Endothelial cell of hepatic sinusoid (primary cell): ENCODE data around the gene NETO2.
"Not testable (repeated sequence)": the region's sequence is repeated elsewhere in the genome, so short reads cannot be mapped to it uniquely, and the experiment has no call there.

ENCODE experiments used
- in situ Hi-C: cut with HindIII; loops from 2 replicates; pipeline ENCODE4 v1.10.0; 2017; ENCODE audit warnings: low sequenced_read_pairs

Gene NETO2

GRCh38 chr16:47067203-47067602 lies 76.5 kb downstream of the NETO2 start:
- in situ Hi-C loops, result no loop called here

DNA sequence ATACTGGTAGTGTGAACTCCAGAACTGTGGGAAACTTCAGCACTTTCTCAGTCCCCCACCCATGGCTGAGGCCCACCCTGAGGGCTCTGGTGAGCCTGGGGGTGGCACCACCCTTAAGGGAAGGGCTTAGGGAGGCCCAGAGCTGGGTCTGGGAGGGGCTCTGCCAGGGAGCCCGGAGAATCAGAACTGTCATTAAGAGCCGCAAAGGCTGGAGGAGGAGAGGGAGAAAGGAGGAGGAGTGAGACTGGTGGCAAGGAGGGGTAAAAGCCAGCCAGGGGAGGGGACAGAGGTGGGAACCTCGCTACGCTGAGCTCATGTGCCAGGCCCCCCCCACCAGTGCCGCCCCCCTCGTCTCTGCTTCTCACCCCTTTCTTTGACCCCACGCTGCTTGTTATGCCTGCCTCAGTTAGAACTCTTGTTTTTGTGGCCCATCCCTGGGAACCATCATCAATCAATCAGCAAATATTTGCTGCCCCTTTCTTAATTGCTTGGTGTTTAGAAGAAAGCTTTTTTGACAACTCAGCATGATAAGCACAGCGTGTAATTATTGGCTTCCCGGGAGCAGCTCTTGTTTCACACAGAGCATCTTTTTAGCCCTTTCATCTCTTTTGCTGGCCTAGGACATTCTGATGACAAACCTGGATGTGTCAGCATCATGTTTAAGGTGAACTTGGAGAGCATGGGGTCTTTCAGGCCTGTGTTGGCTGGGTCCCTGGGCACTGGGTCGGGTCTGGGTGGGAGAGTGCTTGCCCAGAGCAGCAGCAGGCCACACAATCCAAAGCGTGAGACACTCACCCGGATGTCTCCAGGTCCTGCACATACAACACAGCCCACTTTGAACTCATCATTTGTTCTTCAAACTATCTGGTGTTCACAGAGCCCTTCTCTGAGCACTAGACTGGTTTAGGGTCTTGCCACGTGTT lies 77.7 kb downstream of the NETO2 start:
- in situ Hi-C loops, result no loop called here

GRCh38 chr16:47064775-47065174 lies 79.0 kb downstream of the NETO2 start:
- in situ Hi-C loops, result no loop called here

DNA sequence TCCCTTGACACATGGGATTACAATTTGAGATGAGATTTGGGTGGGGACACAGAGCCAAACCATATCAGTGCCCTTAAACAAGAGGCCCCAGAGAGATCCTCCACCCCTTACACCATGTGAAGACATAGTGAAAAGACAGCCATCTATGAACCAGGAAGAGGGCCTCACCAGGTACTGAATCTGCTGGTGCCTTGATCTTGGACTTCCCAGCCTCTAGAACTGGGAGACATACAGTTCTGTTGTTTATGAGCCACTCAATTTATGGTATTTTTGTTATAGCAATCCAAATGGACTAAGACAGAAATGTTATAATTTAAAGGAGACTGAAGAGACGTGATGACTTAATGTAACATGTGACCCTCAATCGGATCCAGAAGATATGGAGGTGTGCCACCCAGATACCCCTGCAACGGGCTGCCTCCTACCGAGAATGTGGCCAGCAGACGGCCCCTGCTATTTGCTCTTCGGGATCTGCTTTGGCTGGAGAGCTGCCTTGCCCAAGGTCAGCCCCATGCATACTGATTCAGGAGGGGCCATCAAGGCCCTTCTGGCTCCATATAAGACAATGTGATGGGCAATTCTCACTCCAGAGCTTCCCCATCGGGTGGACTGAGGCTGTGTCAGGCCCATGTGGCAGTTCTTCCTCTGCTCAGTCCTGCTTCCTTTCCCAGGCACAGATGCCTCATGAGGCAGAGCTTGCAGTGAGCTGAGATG lies 80.6 kb downstream of the NETO2 start:
- in situ Hi-C loops, result no loop called here

GRCh38 chr16:47061204-47061603 lies 82.5 kb downstream of the NETO2 start:
- in situ Hi-C loops, result no loop called here

DNA sequence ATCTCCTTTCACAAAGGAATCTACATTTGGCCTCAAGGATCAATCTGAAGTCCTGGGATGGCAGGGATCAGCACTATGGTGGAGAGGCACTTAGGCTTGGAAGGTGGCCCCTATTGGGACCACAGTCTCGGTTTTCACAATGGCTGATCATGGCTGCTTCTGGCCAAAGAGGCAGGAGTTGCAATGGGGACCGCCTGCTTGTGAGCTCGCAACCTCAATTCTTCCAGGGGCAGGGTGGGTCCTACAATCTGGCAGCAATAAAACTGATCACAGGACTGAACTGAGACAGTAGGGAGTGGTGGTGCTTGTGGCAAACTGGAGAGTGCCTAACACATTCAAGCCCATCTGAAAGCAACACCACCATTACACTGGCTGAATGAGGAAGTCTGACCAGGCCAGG lies 83.1 kb downstream of the NETO2 start:
- in situ Hi-C loops, result no loop called here

DNA sequence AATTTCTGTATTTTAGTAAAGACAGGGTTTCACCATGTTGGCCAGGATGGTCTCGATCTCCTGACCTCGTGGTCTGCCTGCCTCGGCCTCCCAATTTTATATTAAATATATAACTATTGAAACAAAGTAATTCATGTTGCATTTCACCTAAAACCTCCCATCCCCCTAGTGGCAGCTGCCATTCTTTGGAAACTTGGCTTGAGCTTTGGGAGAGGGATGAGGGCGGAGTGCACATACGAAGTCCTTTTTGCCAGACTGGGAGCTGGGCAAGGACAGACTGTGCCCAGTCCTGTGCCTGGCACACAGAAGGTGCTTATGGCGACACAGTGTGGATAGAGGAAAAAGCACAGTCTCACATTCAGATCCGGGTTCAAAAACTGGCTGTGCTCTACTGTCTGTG lies 83.8 kb downstream of the NETO2 start:
- in situ Hi-C loops, result no loop called here

DNA sequence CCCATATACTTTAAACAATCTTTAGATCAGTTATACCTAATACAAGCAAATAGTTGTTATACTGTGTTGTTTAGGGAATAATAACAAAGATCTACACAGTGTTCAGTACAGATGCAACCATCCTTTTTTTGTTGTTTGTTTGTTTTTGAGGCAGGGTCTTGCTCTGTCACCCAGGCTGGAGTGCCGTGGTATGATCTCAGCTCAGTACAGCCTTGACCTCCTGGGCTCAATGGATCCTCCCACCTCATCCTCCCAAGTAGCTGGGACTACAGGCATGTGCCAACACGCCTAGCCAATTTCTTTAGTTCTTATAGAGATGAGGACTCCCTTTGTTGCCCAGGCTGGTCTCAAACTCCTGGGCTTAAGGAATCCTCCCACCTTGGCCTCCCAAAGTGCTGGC lies 84.6 kb downstream of the NETO2 start:
- in situ Hi-C loops, result not testable (repeated sequence)

- in situ Hi-C loops, result no loop called here
Observed at GRCh38 chr16:47058295-47059086, 85.3 kb downstream of the NETO2 start.

DNA sequence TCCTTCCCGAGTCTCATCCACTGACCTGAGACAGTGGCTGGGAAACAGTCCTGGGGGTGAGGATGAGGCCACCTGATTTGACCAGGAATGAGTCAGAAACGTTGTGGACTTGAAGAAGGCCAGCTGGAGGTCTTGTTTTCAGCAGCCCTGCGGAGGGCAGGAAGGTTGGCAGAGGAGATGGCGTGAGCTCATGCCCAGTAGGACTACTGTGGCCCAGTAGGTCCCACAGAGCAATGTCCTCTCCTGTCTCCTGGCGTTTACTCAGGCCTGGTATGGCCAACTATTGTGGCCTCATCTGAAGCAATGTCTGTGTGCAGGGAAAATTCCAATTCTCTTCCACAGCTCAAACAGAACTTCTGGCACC lies 86.1 kb downstream of the NETO2 start:
- in situ Hi-C loops, result no loop called here

DNA sequence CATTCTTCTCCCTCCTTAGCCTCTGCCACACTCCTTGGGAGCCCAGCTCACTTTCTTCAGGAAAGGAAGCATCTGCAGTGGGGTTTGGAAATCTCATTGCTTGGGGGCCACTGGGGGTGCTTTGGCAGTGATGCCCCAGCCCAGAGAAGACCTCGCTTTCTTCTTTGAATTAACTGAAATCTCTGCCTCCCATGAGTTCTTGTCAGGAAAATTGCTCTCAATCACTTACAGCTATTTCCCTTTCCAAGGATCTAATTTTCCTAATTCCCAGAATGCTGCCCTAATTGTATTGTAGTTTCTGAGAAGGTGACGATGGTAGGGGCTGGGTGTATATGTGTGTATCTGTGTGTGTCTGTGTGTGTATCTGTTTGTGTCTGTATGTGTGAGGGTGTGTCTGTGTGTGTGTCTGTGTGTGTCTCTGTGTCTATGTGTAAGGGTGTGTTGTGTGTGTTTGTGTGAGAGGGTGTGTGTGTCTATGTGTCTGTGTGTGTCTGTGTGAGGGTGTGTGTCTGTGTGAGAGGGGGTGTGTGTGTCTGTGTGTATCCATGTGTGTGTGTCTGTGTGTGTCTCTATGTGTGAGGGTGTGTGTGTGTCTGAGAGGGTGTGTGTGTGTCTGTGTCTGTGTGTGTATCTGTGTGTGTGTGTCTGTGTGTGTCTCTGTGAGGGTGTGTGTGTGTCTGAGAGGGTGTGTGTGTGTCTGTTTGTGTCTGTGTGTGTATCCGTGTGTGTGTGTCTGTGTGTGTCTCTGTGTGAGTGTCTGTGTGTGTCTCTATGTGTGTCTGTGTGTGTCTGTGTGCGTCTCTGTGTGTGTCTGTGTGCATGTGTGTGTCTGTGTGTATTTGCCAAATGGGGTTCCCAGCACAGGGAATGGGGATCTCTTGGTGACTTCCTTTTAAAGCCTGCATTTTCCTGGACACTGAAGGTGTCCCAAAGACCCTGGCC lies 86.8 kb downstream of the NETO2 start:
- in situ Hi-C loops, result no loop called here

- in situ Hi-C loops, result not testable (repeated sequence)
Observed at GRCh38 chr16:47056061-47056460, 87.7 kb downstream of the NETO2 start.

DNA sequence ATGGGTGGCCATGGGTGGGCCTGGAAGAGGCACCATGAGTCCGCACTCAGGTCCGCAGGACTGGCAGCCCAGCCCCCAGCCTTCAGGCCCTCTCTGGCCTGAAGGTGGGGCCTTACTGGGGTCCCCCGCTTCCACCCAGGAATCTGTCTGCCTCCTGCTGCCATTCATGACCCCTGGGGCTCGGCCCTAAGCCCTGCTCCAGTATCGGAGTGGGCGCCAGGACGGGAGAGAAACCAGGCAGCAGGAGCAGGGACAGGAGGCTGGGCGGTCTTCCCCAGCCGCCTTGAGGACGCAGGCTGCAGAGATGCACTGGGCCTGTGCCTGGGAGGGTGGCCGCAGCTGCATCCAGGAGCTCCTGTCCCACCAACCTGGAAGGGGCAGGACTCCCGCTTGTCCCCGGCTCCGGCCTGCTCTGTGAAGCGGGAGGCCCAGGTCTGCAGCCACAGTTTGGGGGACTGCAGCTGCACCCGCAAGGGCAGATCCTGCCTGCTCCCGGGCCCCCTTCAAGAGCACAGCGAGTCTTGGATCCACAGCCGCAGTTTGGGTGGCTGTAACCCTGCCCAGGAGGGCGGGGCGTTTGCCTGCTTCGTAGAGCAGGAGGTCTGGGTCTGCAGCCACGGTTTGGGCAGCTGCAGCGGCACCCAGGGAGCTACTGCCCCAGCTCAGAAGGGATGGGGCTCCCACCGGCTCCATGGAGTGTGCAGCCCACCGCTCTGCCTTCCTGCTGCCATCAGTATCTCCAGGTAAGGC lies 88.4 kb downstream of the NETO2 start:
- in situ Hi-C loops, result no loop called here

DNA sequence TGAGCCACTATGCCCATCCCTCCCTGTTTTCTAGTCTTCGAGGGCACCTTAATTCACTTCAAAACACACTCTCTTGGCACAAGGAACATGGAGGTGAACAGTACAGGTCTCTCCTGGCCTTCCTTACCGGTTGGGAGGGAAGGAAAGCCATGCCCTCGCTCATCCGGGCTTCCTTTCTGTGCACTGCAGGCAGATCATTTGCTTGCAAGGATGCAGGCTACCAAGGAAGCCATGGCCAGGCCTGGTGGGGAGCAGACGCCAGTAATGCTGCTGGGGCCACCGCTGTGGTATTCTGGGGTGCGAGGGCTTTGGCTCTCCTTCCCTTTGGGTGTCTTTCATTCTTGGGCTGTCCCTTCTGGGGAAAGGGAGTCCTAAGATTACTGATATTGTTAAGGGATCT lies 89.4 kb downstream of the NETO2 start:
- in situ Hi-C loops, result no loop called here

GRCh38 chr16:47053895-47054294 lies 89.8 kb downstream of the NETO2 start:
- in situ Hi-C loops, result no loop called here

GRCh38 chr16:47052666-47053640 lies 90.8 kb downstream of the NETO2 start:
- in situ Hi-C loops, result no loop called here

GRCh38 chr16:47051031-47051430 lies 92.7 kb downstream of the NETO2 start:
- in situ Hi-C loops, result no loop called here

DNA sequence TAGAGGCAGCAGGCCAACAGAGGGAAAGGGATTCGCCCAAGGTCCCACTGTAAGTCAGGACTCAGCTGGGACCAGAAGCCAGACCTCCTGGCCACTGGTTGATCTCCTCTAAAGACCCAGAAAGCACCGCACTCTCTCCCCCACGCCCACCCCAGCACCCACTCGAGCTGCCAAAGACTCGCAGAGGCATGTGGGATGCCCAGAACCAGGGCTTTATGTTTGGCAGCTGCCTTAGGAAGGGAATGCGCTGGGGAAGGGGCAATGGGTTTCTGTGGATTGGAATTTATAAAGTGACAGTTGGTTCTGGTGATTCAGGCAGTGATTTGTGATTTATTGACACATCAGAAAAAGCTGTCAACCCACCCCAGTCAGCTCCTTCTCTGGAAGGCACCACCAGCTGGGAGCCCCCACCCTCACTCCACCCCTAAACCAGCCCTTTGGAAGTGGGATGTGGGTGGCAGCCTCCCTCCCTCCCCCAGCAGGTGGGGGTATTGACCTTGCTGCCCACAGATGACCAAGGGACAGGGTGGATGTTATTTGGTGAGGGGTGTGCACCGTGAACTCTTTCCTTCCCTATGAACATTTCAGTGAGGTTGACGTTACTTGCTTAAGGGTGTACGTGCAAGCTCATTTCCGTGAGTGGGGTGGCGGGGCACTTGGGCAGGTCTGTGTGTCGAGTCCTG lies 93.7 kb downstream of the NETO2 start:
- in situ Hi-C loops, result no loop called here
